ENCODE results near the gene RAI1.

Gene RAI1

DNA sequence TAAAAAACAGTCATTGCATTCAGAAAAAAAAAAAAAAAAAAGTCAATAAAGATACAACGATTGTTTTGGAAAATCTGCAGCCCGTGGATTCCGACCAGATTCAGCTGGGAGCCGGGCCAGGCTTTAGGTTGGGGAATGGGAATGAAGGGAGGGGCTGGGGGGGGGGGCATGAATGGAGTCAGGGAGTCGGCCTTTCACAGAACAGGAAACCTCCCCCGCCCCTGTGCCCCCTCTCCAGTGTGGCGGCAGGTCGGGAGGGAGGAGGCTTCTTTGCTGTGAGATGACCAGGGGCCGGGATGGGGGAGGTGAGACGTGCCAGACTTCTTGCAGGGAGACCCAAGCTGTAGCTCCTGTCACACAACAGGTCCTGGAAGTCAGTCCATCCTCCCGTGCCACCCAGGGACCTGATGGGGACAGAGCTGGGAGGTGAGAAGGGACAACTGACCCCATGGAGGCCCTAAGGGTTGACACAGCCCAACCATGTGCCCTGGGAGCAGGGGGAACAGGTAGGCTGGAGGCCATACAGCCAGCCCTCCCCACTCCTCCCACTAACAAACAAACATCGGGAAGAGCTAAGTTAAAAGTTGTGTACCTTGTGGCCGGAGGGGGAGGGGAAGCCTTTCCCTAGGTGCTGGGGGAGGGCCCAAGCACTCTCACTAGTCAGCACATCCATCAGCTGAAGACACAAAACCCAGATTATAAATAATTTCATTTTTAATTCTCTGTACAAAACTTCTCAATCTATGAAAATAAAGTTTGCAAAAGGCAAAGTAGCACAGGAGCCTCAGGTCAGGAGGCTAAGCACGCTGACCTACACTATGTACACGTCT is 130.3 kb downstream of the RAI1 start (continued):
- TF ChIP-seq ZC3H10 (CRISPR knock-in tag; IDR thresholded peaks at IDR 0.05) (no peak), ZNF8 (CRISPR knock-in tag; IDR thresholded peaks at IDR 0.05) (no peak), ZFP3 (CRISPR knock-in tag; IDR thresholded peaks at IDR 0.05) (no peak)

DNA sequence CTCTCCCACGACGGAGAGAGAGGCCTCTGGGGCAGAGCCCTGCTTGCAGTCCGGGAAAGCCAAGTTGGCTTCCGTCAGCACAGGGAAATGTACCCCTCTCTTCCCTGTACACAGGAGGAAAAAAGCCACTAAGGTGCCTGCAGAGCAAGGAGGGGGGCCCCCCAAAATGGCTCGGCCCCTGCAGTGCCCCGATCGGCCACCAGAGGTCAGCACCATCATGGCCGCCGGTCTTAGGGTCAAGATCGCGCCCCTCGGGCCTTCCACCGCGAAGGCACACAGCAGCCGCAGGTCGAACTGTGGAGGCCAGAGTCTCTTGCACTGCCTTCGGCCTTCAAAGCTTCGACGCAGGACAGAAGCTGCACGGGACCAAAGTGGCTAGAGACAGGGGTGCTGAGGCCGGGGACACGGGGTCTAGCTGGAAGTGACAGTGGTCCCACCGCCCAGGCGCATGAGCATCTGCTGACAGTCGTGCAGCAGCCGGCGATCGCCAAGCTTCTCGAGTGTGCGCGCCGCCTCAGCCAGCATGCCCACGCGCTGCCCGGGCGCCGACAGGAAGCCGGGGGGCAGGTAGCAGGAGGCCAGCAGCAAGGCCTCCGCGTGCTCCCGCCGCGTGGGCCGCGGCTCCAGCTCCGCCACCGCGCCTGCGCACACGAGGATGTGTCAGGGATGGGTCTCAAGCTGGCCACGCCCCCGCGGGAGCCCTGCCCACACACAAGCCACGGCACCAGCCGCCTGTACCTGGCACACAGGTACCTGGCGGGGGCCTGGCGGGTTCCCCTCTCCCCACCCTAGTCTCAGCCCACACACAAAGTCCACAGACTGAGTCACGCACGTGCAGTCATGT is 131.2 kb downstream of the RAI1 start:
- ATAC-seq: peak; percentile 59
- no peak for TF ChIP-seq RARB (CRISPR knock-in tag; IDR thresholded peaks at IDR 0.05)
- TF ChIP-seq, protein P1, sequence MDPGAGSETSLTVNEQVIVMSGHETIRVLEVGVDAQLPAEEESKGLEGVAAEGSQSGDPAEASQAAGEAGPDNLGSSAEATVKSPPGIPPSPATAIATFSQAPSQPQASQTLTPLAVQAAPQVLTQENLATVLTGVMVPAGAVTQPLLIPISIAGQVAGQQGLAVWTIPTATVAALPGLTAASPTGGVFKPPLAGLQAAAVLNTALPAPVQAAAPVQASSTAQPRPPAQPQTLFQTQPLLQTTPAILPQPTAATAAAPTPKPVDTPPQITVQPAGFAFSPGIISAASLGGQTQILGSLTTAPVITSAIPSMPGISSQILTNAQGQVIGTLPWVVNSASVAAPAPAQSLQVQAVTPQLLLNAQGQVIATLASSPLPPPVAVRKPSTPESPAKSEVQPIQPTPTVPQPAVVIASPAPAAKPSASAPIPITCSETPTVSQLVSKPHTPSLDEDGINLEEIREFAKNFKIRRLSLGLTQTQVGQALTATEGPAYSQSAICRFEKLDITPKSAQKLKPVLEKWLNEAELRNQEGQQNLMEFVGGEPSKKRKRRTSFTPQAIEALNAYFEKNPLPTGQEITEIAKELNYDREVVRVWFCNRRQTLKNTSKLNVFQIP (CRISPR knock-in tag; IDR thresholded peaks at IDR 0.05; ENCODE audit: borderline replicate concordance, low read depth): no peak
- no peak for TF ChIP-seq ISL1 (CRISPR knock-in tag; IDR thresholded peaks at IDR 0.05)
- TF ChIP-seq, protein P2, sequence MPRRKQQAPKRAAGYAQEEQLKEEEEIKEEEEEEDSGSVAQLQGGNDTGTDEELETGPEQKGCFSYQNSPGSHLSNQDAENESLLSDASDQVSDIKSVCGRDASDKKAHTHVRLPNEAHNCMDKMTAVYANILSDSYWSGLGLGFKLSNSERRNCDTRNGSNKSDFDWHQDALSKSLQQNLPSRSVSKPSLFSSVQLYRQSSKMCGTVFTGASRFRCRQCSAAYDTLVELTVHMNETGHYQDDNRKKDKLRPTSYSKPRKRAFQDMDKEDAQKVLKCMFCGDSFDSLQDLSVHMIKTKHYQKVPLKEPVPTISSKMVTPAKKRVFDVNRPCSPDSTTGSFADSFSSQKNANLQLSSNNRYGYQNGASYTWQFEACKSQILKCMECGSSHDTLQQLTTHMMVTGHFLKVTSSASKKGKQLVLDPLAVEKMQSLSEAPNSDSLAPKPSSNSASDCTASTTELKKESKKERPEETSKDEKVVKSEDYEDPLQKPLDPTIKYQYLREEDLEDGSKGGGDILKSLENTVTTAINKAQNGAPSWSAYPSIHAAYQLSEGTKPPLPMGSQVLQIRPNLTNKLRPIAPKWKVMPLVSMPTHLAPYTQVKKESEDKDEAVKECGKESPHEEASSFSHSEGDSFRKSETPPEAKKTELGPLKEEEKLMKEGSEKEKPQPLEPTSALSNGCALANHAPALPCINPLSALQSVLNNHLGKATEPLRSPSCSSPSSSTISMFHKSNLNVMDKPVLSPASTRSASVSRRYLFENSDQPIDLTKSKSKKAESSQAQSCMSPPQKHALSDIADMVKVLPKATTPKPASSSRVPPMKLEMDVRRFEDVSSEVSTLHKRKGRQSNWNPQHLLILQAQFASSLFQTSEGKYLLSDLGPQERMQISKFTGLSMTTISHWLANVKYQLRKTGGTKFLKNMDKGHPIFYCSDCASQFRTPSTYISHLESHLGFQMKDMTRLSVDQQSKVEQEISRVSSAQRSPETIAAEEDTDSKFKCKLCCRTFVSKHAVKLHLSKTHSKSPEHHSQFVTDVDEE (CRISPR knock-in tag; IDR thresholded peaks at IDR 0.05): no peak
- TF ChIP-seq ZFP3 (CRISPR knock-in tag; IDR thresholded peaks at IDR 0.05): 0 out of 2 replicates have a peak, but pooled peaks have one; percentile 48
- no peak for TF ChIP-seq OSR1 (CRISPR knock-in tag; IDR thresholded peaks at IDR 0.05)
- no peak for TF ChIP-seq ZNF565 (CRISPR knock-in tag; conservative IDR thresholded peaks at IDR 0.05; ENCODE audit: low read depth)

DNA sequence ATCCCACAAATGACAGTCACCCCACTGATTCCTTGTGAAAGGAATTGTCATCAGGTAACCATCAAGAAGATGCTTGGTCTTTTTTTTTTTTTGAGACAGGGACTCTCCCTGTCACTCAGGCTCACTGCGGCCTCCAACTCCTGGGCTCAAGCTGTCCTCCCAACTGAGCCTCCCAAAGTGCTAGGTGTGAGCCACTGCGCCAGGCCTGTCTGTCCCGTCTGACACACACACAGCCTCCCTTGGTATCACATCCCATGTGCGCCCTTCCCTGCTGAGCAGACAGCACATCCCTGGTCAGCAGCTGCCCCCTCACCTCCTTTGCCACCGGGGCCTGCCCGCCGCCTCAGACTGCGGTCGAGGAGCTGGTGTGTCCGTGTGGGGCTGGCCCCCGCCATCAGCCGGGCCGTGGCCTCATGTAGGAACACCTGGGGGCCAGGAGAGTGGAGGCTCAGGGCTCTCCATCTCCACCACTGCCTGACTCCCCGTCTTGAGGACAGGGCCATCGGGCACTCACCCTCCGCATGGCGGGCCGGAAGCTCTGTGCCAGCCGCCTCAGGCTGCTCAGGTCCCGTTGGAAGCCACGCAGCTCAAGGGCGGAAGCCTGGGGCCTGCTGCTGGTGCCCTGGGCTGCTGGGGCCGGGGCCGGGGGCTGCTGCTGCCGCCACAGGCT is 131.9 kb downstream of the RAI1 start:
- TF ChIP-seq ISL1 (CRISPR knock-in tag; IDR thresholded peaks at IDR 0.05) (no peak), BACH2 (CRISPR knock-in tag; IDR thresholded peaks at IDR 0.05; ENCODE audit: borderline replicate concordance) (no peak), TCF4 (CRISPR knock-in tag; IDR thresholded peaks at IDR 0.05; ENCODE audit: borderline replicate concordance) (no peak), OSR1 (CRISPR knock-in tag; IDR thresholded peaks at IDR 0.05) (no peak), ZFP3 (CRISPR knock-in tag; IDR thresholded peaks at IDR 0.05) (no peak), ZNF565 (CRISPR knock-in tag; conservative IDR thresholded peaks at IDR 0.05; ENCODE audit: low read depth) (no peak), ZNF8 (CRISPR knock-in tag; IDR thresholded peaks at IDR 0.05) (no peak), PPARA (CRISPR knock-in tag; IDR thresholded peaks at IDR 0.05; ENCODE audit: borderline replicate concordance) (no peak), RARB (CRISPR knock-in tag; IDR thresholded peaks at IDR 0.05) (no peak), GLIS3 (CRISPR knock-in tag; IDR thresholded peaks at IDR 0.05) (no peak)
- TF ChIP-seq, protein P2 (CRISPR knock-in tag; IDR thresholded peaks at IDR 0.05): no peak
- TF ChIP-seq, protein P3, sequence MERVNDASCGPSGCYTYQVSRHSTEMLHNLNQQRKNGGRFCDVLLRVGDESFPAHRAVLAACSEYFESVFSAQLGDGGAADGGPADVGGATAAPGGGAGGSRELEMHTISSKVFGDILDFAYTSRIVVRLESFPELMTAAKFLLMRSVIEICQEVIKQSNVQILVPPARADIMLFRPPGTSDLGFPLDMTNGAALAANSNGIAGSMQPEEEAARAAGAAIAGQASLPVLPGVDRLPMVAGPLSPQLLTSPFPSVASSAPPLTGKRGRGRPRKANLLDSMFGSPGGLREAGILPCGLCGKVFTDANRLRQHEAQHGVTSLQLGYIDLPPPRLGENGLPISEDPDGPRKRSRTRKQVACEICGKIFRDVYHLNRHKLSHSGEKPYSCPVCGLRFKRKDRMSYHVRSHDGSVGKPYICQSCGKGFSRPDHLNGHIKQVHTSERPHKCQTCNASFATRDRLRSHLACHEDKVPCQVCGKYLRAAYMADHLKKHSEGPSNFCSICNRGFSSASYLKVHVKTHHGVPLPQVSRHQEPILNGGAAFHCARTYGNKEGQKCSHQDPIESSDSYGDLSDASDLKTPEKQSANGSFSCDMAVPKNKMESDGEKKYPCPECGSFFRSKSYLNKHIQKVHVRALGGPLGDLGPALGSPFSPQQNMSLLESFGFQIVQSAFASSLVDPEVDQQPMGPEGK (CRISPR knock-in tag; IDR thresholded peaks at IDR 0.05; ENCODE audit: borderline replicate concordance): no peak
- TF ChIP-seq, protein P1 (CRISPR knock-in tag; IDR thresholded peaks at IDR 0.05; ENCODE audit: borderline replicate concordance, low read depth): no peak
- TF ChIP-seq, protein P4, sequence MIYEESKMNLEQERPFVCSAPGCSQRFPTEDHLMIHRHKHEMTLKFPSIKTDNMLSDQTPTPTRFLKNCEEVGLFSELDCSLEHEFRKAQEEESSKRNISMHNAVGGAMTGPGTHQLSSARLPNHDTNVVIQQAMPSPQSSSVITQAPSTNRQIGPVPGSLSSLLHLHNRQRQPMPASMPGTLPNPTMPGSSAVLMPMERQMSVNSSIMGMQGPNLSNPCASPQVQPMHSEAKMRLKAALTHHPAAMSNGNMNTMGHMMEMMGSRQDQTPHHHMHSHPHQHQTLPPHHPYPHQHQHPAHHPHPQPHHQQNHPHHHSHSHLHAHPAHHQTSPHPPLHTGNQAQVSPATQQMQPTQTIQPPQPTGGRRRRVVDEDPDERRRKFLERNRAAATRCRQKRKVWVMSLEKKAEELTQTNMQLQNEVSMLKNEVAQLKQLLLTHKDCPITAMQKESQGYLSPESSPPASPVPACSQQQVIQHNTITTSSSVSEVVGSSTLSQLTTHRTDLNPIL (CRISPR knock-in tag; IDR thresholded peaks at IDR 0.05; ENCODE audit: low read depth): no peak
- TF ChIP-seq, protein P5, sequence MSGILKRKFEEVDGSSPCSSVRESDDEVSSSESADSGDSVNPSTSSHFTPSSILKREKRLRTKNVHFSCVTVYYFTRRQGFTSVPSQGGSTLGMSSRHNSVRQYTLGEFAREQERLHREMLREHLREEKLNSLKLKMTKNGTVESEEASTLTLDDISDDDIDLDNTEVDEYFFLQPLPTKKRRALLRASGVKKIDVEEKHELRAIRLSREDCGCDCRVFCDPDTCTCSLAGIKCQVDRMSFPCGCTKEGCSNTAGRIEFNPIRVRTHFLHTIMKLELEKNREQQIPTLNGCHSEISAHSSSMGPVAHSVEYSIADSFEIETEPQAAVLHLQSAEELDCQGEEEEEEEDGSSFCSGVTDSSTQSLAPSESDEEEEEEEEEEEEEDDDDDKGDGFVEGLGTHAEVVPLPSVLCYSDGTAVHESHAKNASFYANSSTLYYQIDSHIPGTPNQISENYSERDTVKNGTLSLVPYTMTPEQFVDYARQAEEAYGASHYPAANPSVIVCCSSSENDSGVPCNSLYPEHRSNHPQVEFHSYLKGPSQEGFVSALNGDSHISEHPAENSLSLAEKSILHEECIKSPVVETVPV (CRISPR knock-in tag; IDR thresholded peaks at IDR 0.05): no peak
- no peak for ATAC-seq

Measured in SK-N-SH treated with all-trans-retinoic acid at 6 μM for 48 hours (cell line).